Measurements from ENCODE around the gene CLTCL1.
"Not testable (repeated sequence)": the region's sequence is repeated elsewhere in the genome, so short reads cannot be mapped to it uniquely, and the experiment has no call there.

CLTCL1 gene

DNA sequence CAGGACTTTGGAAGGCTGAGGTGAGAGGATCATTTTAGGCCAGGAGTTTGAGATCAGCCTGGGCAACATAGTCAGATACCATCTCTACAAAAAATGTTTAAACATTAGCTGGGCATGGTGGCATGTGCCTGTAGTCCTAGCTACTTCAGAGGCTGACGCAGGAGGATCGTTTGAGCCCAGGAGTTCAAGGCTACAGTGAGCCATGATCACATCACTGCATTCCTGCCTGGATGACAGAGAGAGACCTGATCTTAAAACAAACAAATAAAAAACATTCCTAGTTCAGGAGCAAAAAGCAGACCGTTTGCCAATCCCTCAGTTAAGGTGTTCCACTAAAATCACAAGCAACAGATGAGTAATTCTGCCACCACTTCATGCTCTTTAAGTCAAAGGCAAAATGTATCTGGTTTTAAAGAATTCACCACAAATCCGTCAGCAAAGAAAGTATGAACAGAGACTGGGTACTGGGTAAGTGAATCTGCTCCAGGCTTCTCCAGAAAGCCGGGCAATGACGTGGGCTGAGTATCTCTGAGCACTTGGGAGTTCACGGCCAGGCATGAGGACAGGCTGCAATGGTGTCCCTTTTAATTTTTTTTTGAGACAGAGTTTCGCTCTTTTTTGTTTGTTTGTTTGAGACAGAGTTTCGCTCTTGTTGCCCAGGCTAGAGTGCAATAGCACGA is 19.5 kb downstream of the CLTCL1 start:
- peak overlapping the region; percentile 74 for H3K27ac ChIP-seq
- TF ChIP-seq, protein P1, sequence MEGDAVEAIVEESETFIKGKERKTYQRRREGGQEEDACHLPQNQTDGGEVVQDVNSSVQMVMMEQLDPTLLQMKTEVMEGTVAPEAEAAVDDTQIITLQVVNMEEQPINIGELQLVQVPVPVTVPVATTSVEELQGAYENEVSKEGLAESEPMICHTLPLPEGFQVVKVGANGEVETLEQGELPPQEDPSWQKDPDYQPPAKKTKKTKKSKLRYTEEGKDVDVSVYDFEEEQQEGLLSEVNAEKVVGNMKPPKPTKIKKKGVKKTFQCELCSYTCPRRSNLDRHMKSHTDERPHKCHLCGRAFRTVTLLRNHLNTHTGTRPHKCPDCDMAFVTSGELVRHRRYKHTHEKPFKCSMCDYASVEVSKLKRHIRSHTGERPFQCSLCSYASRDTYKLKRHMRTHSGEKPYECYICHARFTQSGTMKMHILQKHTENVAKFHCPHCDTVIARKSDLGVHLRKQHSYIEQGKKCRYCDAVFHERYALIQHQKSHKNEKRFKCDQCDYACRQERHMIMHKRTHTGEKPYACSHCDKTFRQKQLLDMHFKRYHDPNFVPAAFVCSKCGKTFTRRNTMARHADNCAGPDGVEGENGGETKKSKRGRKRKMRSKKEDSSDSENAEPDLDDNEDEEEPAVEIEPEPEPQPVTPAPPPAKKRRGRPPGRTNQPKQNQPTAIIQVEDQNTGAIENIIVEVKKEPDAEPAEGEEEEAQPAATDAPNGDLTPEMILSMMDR (conservative IDR thresholded peaks at IDR 0.05), result no peak

- H3K27ac ChIP-seq, result peak overlapping the region; percentile 74
- TF ChIP-seq, protein P1 (conservative IDR thresholded peaks at IDR 0.05), result no peak
Observed at GRCh38 chr22:19271273-19271855, 20.2 kb downstream of the CLTCL1 start.

DNA sequence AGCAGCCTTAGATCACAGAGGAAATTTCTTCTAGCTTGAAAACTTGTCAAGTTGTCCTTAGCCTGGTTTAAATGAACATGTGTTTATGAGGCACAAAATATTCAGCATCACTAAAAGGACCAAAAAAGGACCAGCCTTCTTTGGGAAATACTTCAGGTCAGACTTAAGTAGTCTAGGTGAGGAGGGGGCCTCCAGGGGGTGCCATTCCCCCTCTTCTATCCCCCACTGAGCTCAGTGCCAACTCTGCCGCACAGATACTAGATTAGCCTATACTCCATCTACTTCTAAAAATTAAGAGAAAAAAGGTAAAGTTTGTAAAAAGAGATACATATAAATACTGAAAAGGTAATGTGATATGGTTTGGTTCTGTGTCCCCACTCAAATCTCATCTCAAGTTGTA is 20.6 kb downstream of the CLTCL1 start:
- TF ChIP-seq, protein P1 (conservative IDR thresholded peaks at IDR 0.05), result no peak
- H3K27ac ChIP-seq, result peak overlapping the region; percentile 74

DNA sequence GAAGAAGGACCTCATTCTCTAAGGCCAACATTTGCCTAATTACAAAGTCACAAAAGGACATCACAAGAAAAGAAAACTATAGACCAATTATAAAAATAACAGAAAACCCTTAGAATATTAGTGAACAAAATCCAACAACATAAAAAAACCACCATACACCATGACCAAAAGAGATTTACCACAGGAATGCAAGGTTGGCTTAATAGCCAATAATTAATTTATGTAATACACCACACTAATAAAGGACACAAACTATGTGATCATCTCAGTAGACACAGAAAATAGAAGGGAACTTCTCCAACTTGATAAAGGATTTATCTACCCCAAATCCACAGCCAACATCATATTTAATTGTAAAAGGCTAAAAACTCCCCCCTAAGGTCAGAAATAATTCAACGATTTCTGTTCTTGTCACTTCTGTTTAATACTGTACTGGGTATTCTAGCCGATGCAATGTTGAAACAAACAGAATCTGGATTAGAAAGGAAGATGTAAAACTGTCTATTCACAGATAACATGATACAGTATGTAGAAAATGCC is 24.9 kb downstream of the CLTCL1 start:
- H3K27ac ChIP-seq, result no peak overlapping the region
- TF ChIP-seq, protein P1 (conservative IDR thresholded peaks at IDR 0.05), result no peak

DNA sequence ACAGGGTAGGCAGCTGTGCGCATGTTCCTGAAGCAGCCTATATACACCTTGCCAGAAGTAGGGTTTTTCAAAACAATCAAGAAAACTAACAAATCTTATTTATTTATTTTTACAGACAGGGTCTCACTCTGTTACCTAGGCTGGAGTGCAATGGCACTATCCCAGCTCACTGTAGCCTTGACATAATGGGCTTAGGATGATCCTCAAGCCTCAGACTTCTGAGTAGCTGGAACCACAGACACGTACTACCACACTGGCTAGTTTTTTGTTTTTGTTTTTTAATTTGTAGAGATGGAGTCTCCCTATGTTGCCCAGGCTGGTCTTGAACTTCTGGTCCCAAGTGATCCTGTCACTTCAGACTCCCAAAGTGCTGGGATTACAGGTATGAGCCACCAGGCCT is 25.7 kb downstream of the CLTCL1 start:
- TF ChIP-seq, protein P1 (conservative IDR thresholded peaks at IDR 0.05), result no peak
- H3K27ac ChIP-seq, result no peak overlapping the region

DNA sequence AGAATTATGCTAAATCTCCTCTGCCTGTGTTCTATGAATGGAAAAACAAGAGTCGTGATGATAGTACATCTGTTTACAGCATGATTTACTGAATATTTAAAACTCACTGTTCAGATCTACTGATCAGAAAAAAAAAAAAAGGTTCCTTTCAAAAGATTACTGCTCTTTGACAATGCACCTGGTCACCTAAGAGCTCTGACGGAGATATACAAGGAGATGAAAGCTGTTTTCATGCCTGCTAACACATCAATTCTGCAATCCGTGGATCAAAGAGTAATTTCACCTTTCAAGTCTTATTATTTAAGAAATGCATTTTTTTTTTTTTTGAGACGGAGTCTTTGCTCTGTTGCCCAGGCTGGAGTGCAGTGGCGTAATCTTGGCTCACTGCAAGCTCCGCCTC is 30.7 kb downstream of the CLTCL1 start:
- H3K27ac ChIP-seq, result no peak overlapping the region
- TF ChIP-seq, protein P1 (conservative IDR thresholded peaks at IDR 0.05), result no peak

- TF ChIP-seq, protein P1 (conservative IDR thresholded peaks at IDR 0.05), result no peak
- H3K27ac ChIP-seq, result no peak overlapping the region
Observed at GRCh38 chr22:19260194-19260593, 31.3 kb downstream of the CLTCL1 start.

DNA sequence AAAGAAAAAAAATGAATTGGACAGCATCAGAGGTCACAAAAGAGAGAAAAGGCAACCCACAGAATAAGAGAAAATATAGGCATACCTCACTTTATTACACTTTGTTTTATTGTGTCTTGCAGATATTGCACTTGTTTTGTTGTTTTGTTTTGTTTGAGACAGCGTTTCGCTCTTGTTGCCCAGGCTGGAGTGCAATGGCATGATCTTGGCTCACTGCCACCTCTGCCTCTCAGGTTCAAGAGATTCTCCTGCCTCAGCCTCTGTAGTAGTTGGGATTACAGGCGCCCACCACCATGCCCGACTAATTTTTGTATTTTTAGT is 32.6 kb downstream of the CLTCL1 start:
- H3K27ac ChIP-seq, result not testable (repeated sequence)
